SK-N-SH treated with all-trans-retinoic acid at 6 μM for 48 hours (cell line): ENCODE measurements around the gene MRPL9.

Experiments
- ATAC-seq: fragments of 200-7000 bp; cut with Tn5 transposase; 3 replicates; pipeline ENCODE4 v1.9.1; 2020; ENCODE audit warnings: mild to moderate bottlenecking, moderate library complexity
- ARNTL ChIP-seq: fragments of 450-650 bp; formaldehyde crosslinking; IDR thresholded peaks from 2 replicates; pipeline ENCODE4 v1.5.0; 2020; ENCODE audit warnings: low read depth, mild to moderate bottlenecking, moderate library complexity, borderline replicate concordance
- BACH2 ChIP-seq: fragments of 250-450 bp; sonication (Bioruptor Pico); IDR thresholded peaks from 2 replicates; pipeline ENCODE4 v1.9.0; 2021; ENCODE audit warnings: mild to moderate bottlenecking, borderline replicate concordance
- CSDC2 ChIP-seq: fragments of 250-450 bp; sonication (Bioruptor Pico); IDR thresholded peaks from 2 replicates; pipeline ENCODE4 v1.5.0; 2020; ENCODE audit warnings: mild to moderate bottlenecking, moderate library complexity
- ESRRG ChIP-seq: fragments of 250-450 bp; sonication (Bioruptor Pico); IDR thresholded peaks from 2 replicates; pipeline ENCODE4 v1.6.1; 2021; ENCODE audit warnings: mild to moderate bottlenecking
- GLIS3 ChIP-seq: fragments of 250-450 bp; sonication (Bioruptor Pico); IDR thresholded peaks from 2 replicates; pipeline ENCODE4 v1.5.0; 2020; ENCODE audit warnings: mild to moderate bottlenecking, moderate library complexity
- ISL1 ChIP-seq: fragments of 250-450 bp; sonication (Bioruptor Pico); IDR thresholded peaks from 2 replicates; pipeline ENCODE4 v2.1.2; 2022; ENCODE audit warnings: mild to moderate bottlenecking, moderate library complexity
- OSR1 ChIP-seq: fragments of 250-450 bp; sonication (Bioruptor Pico); IDR thresholded peaks from 2 replicates; pipeline ENCODE4 v1.8.0; 2022; ENCODE audit warnings: moderate library complexity, mild to moderate bottlenecking, inconsistent platforms
- PPARA ChIP-seq: fragments of 250-450 bp; sonication (Bioruptor Pico); IDR thresholded peaks from 2 replicates; pipeline ENCODE4 v1.5.0; 2020; ENCODE audit warnings: mild to moderate bottlenecking, borderline replicate concordance
- RARB ChIP-seq: fragments of 250-450 bp; sonication (Bioruptor Pico); IDR thresholded peaks from 2 replicates; pipeline ENCODE4 v1.8.0; 2021; ENCODE audit warnings: mild to moderate bottlenecking, moderate library complexity
- TCF4 ChIP-seq: fragments of 250-450 bp; sonication (Bioruptor Pico); IDR thresholded peaks from 2 replicates; pipeline ENCODE4 v1.8.0; 2021; ENCODE audit warnings: mild to moderate bottlenecking, moderate library complexity, borderline replicate concordance
- TOX ChIP-seq: fragments of 250-450 bp; sonication (Bioruptor Pico); IDR thresholded peaks from 2 replicates; pipeline ENCODE4 v1.8.0; 2021; ENCODE audit warnings: mild to moderate bottlenecking, moderate library complexity, borderline replicate concordance
- ZC3H10 ChIP-seq: fragments of 250-450 bp; sonication (Bioruptor Pico); IDR thresholded peaks from 2 replicates; pipeline ENCODE4 v1.5.1; 2021; ENCODE audit warnings: mild to moderate bottlenecking, moderate library complexity
- ZFP3 ChIP-seq: fragments of 250-450 bp; sonication (Bioruptor Pico); IDR thresholded peaks from 2 replicates; pipeline ENCODE4 v1.5.0; 2020; ENCODE audit warnings: mild to moderate bottlenecking, moderate library complexity
- ZFP30 ChIP-seq: fragments of 450-650 bp; formaldehyde crosslinking; IDR thresholded peaks from 2 replicates; pipeline ENCODE4 v1.5.0; 2022; ENCODE audit warnings: mild to moderate bottlenecking, moderate library complexity
- ZNF70 ChIP-seq: fragments of 450-650 bp; formaldehyde crosslinking; IDR thresholded peaks from 2 replicates; pipeline ENCODE4 v1.5.0; 2020; ENCODE audit warnings: mild to moderate bottlenecking, moderate library complexity
- ZNF8 ChIP-seq: fragments of 450-650 bp; formaldehyde crosslinking; IDR thresholded peaks from 2 replicates; pipeline ENCODE4 v1.5.0; 2020; ENCODE audit warnings: mild to moderate bottlenecking, moderate library complexity
- TF ChIP-seq, protein P1 (sequence below): fragments of 250-450 bp; sonication (Bioruptor Pico); IDR thresholded peaks from 2 replicates; pipeline ENCODE4 v1.8.0; 2021; ENCODE audit warnings: low read depth, mild to moderate bottlenecking, moderate library complexity, borderline replicate concordance
- TF ChIP-seq, protein P2 (sequence below): fragments of 250-450 bp; sonication (Bioruptor Pico); IDR thresholded peaks from 2 replicates; pipeline ENCODE4 v1.5.1; 2020; ENCODE audit warnings: low read depth, mild to moderate bottlenecking, moderate library complexity
- TF ChIP-seq, protein P3 (sequence below): fragments of 250-450 bp; sonication (Bioruptor Pico); IDR thresholded peaks from 2 replicates; pipeline ENCODE4 v1.8.0; 2020; ENCODE audit warnings: mild to moderate bottlenecking, moderate library complexity, borderline replicate concordance
- TF ChIP-seq, protein P4 (sequence below): fragments of 250-450 bp; sonication (Bioruptor Pico); IDR thresholded peaks from 2 replicates; pipeline ENCODE4 v1.5.0; 2020; ENCODE audit warnings: mild to moderate bottlenecking, moderate library complexity
- TF ChIP-seq, protein P5 (sequence below): fragments of 250-450 bp; sonication (Bioruptor Pico); IDR thresholded peaks from 2 replicates; pipeline ENCODE4 v1.5.1; 2021; ENCODE audit warnings: mild to moderate bottlenecking, moderate library complexity

MRPL9 gene

DNA sequence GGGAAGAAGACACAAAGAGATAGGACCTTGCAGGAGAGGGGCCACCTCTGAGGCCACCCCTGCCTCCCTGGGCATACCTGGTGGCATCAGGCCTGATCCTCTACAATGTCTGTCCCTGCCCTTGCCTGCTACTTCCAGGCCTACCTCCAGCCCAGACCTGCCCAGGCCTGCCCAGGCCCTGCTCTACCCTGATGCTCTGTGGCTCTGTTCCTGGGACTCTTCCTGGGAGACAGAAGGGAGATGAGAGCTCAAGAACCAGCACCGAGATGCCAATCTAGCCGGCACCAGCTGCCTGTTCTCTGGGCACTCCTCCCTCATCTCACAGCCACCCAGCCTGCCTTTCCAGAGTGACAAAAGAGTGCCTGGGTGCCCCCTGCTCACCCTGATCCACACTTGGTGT lies 49.4 kb downstream of the MRPL9 start:
- no peak for ATAC-seq

DNA sequence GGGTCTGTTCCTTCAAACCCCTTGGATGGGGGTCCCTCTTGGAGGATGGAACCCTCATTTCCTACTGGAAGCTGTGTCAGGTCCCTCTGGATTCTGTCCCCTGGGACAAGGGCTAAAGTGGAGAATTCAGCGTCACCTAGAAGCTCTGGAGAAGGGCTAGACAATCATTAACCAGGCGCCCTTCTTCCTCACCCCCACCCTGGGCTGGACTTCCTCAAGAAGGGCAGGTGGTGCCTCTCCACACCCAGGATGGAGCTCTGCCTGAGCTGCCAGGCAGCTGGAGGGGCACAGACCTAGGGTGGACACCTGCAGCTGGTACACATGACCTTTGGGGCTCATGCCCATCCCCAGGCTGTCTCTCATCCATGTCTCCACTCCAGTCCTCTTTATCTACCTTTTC lies 50.3 kb downstream of the MRPL9 start:
- TF ChIP-seq, protein P1, sequence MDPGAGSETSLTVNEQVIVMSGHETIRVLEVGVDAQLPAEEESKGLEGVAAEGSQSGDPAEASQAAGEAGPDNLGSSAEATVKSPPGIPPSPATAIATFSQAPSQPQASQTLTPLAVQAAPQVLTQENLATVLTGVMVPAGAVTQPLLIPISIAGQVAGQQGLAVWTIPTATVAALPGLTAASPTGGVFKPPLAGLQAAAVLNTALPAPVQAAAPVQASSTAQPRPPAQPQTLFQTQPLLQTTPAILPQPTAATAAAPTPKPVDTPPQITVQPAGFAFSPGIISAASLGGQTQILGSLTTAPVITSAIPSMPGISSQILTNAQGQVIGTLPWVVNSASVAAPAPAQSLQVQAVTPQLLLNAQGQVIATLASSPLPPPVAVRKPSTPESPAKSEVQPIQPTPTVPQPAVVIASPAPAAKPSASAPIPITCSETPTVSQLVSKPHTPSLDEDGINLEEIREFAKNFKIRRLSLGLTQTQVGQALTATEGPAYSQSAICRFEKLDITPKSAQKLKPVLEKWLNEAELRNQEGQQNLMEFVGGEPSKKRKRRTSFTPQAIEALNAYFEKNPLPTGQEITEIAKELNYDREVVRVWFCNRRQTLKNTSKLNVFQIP (CRISPR knock-in tag): no peak
- TF ChIP-seq ISL1: no peak
- TF ChIP-seq, protein P2, sequence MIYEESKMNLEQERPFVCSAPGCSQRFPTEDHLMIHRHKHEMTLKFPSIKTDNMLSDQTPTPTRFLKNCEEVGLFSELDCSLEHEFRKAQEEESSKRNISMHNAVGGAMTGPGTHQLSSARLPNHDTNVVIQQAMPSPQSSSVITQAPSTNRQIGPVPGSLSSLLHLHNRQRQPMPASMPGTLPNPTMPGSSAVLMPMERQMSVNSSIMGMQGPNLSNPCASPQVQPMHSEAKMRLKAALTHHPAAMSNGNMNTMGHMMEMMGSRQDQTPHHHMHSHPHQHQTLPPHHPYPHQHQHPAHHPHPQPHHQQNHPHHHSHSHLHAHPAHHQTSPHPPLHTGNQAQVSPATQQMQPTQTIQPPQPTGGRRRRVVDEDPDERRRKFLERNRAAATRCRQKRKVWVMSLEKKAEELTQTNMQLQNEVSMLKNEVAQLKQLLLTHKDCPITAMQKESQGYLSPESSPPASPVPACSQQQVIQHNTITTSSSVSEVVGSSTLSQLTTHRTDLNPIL: no peak
- TF ChIP-seq GLIS3 (CRISPR knock-in tag): no peak
- TF ChIP-seq CSDC2 (CRISPR knock-in tag): no peak
- no peak for TF ChIP-seq TCF4 (CRISPR knock-in tag)
- TF ChIP-seq ZFP3 (CRISPR knock-in tag): no peak
- no peak for TF ChIP-seq ZFP30 (CRISPR knock-in tag)
- TF ChIP-seq PPARA (CRISPR knock-in tag): no peak
- TF ChIP-seq ESRRG (CRISPR knock-in tag): no peak
- TF ChIP-seq, protein P3, sequence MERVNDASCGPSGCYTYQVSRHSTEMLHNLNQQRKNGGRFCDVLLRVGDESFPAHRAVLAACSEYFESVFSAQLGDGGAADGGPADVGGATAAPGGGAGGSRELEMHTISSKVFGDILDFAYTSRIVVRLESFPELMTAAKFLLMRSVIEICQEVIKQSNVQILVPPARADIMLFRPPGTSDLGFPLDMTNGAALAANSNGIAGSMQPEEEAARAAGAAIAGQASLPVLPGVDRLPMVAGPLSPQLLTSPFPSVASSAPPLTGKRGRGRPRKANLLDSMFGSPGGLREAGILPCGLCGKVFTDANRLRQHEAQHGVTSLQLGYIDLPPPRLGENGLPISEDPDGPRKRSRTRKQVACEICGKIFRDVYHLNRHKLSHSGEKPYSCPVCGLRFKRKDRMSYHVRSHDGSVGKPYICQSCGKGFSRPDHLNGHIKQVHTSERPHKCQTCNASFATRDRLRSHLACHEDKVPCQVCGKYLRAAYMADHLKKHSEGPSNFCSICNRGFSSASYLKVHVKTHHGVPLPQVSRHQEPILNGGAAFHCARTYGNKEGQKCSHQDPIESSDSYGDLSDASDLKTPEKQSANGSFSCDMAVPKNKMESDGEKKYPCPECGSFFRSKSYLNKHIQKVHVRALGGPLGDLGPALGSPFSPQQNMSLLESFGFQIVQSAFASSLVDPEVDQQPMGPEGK (CRISPR knock-in tag): no peak

More for the DNA sequence above, 49.4 kb downstream of the MRPL9 start:
- no peak for TF ChIP-seq PPARA (CRISPR knock-in tag)
- no peak for TF ChIP-seq ZFP30 (CRISPR knock-in tag)
- TF ChIP-seq TOX (CRISPR knock-in tag): no peak
- TF ChIP-seq ISL1: no peak
- TF ChIP-seq GLIS3 (CRISPR knock-in tag): no peak
- TF ChIP-seq, protein P2: no peak
- TF ChIP-seq RARB: no peak
- TF ChIP-seq, protein P1 (CRISPR knock-in tag): no peak
- no peak for TF ChIP-seq TCF4 (CRISPR knock-in tag)
- no peak for TF ChIP-seq ZC3H10 (CRISPR knock-in tag)
- no peak for TF ChIP-seq ESRRG (CRISPR knock-in tag)
- no peak for TF ChIP-seq ARNTL (CRISPR knock-in tag)
- TF ChIP-seq, protein P4, sequence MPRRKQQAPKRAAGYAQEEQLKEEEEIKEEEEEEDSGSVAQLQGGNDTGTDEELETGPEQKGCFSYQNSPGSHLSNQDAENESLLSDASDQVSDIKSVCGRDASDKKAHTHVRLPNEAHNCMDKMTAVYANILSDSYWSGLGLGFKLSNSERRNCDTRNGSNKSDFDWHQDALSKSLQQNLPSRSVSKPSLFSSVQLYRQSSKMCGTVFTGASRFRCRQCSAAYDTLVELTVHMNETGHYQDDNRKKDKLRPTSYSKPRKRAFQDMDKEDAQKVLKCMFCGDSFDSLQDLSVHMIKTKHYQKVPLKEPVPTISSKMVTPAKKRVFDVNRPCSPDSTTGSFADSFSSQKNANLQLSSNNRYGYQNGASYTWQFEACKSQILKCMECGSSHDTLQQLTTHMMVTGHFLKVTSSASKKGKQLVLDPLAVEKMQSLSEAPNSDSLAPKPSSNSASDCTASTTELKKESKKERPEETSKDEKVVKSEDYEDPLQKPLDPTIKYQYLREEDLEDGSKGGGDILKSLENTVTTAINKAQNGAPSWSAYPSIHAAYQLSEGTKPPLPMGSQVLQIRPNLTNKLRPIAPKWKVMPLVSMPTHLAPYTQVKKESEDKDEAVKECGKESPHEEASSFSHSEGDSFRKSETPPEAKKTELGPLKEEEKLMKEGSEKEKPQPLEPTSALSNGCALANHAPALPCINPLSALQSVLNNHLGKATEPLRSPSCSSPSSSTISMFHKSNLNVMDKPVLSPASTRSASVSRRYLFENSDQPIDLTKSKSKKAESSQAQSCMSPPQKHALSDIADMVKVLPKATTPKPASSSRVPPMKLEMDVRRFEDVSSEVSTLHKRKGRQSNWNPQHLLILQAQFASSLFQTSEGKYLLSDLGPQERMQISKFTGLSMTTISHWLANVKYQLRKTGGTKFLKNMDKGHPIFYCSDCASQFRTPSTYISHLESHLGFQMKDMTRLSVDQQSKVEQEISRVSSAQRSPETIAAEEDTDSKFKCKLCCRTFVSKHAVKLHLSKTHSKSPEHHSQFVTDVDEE (CRISPR knock-in tag): no peak
- TF ChIP-seq OSR1 (CRISPR knock-in tag): no peak

DNA sequence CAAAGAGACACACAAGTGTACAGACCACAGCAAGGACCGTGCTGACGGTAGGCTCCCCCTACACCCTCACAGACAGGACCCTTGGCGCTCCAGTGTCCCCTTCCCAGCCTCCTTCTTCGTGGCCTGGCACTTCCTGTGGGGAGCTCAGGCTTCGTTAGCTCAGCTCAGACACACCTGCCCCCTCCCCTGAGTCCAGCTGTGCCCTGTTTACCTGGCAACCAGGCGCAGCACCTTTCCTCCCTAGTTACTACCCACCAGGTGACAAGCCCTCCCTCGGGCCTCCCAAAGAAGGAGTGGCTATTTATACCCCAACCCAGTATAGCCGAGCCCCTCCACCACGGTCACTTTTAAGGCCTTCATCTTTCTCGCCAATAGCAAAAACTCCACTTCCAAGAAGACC lies 51.3 kb downstream of the MRPL9 start:
- ATAC-seq: no peak
- no peak for TF ChIP-seq PPARA (CRISPR knock-in tag)
- TF ChIP-seq, protein P5, sequence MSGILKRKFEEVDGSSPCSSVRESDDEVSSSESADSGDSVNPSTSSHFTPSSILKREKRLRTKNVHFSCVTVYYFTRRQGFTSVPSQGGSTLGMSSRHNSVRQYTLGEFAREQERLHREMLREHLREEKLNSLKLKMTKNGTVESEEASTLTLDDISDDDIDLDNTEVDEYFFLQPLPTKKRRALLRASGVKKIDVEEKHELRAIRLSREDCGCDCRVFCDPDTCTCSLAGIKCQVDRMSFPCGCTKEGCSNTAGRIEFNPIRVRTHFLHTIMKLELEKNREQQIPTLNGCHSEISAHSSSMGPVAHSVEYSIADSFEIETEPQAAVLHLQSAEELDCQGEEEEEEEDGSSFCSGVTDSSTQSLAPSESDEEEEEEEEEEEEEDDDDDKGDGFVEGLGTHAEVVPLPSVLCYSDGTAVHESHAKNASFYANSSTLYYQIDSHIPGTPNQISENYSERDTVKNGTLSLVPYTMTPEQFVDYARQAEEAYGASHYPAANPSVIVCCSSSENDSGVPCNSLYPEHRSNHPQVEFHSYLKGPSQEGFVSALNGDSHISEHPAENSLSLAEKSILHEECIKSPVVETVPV (CRISPR knock-in tag): no peak
- TF ChIP-seq OSR1 (CRISPR knock-in tag): no peak
- TF ChIP-seq ZC3H10 (CRISPR knock-in tag): no peak
- TF ChIP-seq RARB: no peak
- TF ChIP-seq, protein P2: no peak
- TF ChIP-seq TCF4 (CRISPR knock-in tag): no peak
- no peak for TF ChIP-seq CSDC2 (CRISPR knock-in tag)
- no peak for TF ChIP-seq ZNF70 (CRISPR knock-in tag)
- no peak for TF ChIP-seq BACH2 (CRISPR knock-in tag)
- no peak for TF ChIP-seq ZNF8 (CRISPR knock-in tag)
- TF ChIP-seq ZFP30 (CRISPR knock-in tag): no peak
- TF ChIP-seq ESRRG (CRISPR knock-in tag): no peak

More for the DNA sequence above, 50.3 kb downstream of the MRPL9 start:
- no peak for ATAC-seq
